Measurements from ENCODE around the gene ALG14.

DNA sequence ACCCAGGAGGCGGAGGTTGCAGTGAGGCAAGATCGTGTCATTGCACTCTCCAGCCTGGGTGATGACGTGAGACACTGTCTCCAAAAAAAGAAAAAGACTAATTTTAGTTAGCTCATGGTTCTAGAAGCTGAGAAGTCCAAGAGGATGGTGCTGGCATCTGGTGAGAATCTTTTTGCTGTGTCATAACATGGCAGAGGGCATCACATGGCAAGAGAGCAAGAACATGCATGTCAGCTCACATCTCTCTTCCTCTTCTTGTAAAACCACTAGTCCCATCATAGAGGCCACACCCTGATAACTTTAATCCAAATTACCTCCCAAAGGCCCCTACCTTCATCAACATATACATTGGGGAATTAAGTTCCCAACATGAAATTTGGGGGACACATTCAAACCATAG is 132.0 kb downstream of the ALG14 start:
- no peak for TF ChIP-seq POLR2AphosphoS5 (IDR thresholded peaks at IDR 0.05; ENCODE audit: insufficient read depth in 1 of 2, low read depth in 1 of 2)
- TF ChIP-seq, protein P1, sequence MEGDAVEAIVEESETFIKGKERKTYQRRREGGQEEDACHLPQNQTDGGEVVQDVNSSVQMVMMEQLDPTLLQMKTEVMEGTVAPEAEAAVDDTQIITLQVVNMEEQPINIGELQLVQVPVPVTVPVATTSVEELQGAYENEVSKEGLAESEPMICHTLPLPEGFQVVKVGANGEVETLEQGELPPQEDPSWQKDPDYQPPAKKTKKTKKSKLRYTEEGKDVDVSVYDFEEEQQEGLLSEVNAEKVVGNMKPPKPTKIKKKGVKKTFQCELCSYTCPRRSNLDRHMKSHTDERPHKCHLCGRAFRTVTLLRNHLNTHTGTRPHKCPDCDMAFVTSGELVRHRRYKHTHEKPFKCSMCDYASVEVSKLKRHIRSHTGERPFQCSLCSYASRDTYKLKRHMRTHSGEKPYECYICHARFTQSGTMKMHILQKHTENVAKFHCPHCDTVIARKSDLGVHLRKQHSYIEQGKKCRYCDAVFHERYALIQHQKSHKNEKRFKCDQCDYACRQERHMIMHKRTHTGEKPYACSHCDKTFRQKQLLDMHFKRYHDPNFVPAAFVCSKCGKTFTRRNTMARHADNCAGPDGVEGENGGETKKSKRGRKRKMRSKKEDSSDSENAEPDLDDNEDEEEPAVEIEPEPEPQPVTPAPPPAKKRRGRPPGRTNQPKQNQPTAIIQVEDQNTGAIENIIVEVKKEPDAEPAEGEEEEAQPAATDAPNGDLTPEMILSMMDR (IDR thresholded peaks at IDR 0.05), result no peak
